Liver (tissue), 3 donors: ENCODE results near the gene NACAD.

Experiments used
- ATF3 ChIP-seq: IDR thresholded peaks from 2 replicates; pipeline ENCODE4 v1.6.1; 2016; ENCODE audit warnings: antibody characterized with exemption
- CTCF ChIP-seq: fragments of 150-350 bp; IDR thresholded peaks from 2 replicates; pipeline ENCODE4 v1.5.1; 2017; ENCODE audit warnings: improper control_type of control experiment, low read depth, low read length; ENCODE audit not compliant: missing input control
- EGR1 ChIP-seq, 2 donors: IDR thresholded peaks; 2 replicates each; pipeline ENCODE4 v1.6.1; 2016 to 2018; ENCODE audit warnings: antibody characterized with exemption in 2 of 2, low read depth in 2 of 2
- FOXA1 ChIP-seq: IDR thresholded peaks from 2 replicates; pipeline ENCODE4 v1.6.1; 2016; ENCODE audit warnings: antibody characterized with exemption
- JUND ChIP-seq, 2 donors: IDR thresholded peaks; 2 replicates each; pipeline ENCODE4 v1.6.1; 2016; ENCODE audit warnings: antibody characterized with exemption in 2 of 2
- MAX ChIP-seq: IDR thresholded peaks from 2 replicates; pipeline ENCODE4 v1.6.1; 2016; ENCODE audit warnings: antibody characterized with exemption
- RAD21 ChIP-seq, 2 donors: IDR thresholded peaks; 2 replicates each; pipeline ENCODE4 v1.6.1; 2016; ENCODE audit warnings: antibody characterized with exemption in 2 of 2, mild to moderate bottlenecking in 2 of 2
- REST ChIP-seq: IDR thresholded peaks from 2 replicates; pipeline ENCODE4 v1.6.1; 2016; ENCODE audit warnings: antibody characterized with exemption, mild to moderate bottlenecking
- SP1 ChIP-seq: IDR thresholded peaks from 2 replicates; pipeline ENCODE4 v1.6.1; 2018; ENCODE audit warnings: antibody characterized with exemption, mild to moderate bottlenecking
- TAF1 ChIP-seq: conservative IDR thresholded peaks from 2 replicates; pipeline ENCODE4 v1.6.1; 2016; ENCODE audit warnings: antibody characterized with exemption, mild to moderate bottlenecking
- YY1 ChIP-seq: IDR thresholded peaks from 2 replicates; pipeline ENCODE4 v1.6.1; 2016; ENCODE audit warnings: antibody characterized with exemption, mild to moderate bottlenecking
- donor health status: healthy.
- donor health status: healthy.

GRCh38 chr7:45035893-45036292 is 52.9 kb downstream of the NACAD start:
- TF ChIP-seq EGR1 (IDR thresholded peaks at IDR 0.05; ENCODE audit: low read depth in 2 of 2) (no peak), ATF3 (no peak), CTCF (no peak), MAX (no peak), TAF1 (no peak), JUND (IDR thresholded peaks at IDR 0.05) (no peak), RAD21 (IDR thresholded peaks at IDR 0.05) (no peak), REST (no peak), FOXA1 (no peak), SP1 (no peak), YY1 (no peak)
